AG08396 (cell line): ENCODE results near the gene SERINC2.
"Not testable (repeated sequence)": the region's sequence is repeated elsewhere in the genome, so short reads cannot be mapped to it uniquely, and the experiment has no call there.

Experiments
- DNase-seq: peaks from one replicate; pipeline ENCODE4 v3.0.0; 2012; ENCODE audit warnings: low spot score, mixed read lengths

Gene SERINC2

GRCh38 chr1:31471452-31472313, 58.7 kb downstream of the SERINC2 start:
- not testable (repeated sequence) for DNase-seq

DNA sequence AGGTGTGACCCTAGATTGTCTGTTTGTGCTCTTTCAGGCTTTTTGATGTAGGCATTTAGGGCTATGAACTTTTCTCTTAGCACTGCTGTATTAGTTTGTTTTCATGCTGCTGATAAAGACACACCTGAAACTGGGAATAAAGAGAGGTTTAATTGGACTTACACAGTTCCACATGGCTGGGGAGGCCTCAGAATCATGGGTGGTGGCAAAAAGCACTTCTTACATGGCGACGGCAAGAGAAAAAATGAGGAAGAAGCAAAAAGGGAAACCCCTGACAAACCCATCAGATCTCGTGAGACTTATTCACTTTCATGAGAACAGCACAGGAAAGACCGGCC, 59.3 kb downstream of the SERINC2 start:
- DNase-seq = not testable (repeated sequence)

GRCh38 chr1:31472673-31473072, 59.7 kb downstream of the SERINC2 start:
- not testable (repeated sequence) for DNase-seq

GRCh38 chr1:31473508-31473907, 60.5 kb downstream of the SERINC2 start:
- not testable (repeated sequence) for DNase-seq

- DNase-seq = not testable (repeated sequence)
Measured at GRCh38 chr1:31474567-31474966, 61.6 kb downstream of the SERINC2 start.

DNA sequence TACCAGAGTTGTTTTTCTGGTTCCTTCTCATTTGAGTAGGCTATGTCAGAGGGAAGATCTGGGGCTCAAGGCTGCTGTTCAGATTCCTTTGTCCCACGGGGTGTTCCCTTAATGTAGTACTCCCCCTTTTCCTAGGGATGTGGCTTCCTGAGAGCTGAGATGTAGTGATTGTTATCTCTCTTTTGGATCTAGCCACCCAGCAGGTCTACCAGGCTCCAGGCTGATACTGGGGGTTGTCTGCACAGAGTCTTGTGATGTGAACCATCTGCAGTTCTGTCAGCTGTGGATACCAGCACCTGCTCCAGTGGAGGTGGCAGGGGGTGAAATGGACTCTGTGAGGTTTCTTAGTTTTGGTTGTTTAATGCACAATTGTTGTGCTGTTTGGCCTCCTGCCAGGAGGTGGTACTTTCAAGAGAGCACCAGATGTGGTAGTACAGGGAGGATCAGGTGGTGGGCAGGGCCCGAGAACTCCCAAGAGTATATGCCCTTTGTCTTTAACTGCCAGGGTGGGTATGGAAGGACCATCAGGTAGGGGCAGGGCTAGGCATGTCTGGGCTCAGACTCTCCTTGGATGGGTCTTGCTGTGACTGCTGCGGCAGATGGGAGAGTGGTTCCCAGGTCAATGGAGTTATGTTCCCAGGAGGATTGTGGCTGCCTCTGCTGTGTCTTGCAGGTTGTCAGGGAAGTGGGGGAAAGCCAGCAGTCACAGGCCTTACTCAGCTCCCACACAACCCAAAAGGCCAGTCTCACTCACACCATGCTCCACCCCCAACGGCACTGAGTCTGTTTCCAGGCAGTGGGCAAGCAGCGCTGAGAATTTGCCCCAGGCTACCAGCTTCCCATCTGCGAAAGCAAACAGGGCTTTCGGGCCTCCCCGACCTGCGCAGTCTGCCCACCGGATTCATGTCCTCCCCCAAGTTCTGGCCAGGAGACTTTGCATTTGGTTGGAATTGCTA, 64.2 kb downstream of the SERINC2 start:
- no peak for DNase-seq

DNA sequence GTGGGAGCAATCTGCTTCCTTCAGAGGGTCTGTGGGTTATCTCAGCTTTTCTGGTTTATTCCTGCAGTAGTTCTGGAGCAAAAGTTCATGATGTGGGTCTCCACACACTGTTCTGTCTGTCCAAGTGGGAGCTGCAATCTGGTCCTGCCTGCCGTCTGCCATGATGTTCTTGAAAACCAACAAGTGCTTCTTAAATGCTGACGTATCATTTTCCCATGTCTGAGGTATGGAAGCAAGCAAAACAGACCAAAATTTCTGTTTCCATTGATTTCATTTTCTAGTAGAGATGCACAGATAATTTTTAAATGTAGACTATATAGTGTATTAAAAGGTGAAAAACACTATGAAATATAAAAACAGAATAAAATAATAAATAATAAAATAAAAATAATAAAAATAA, 65.2 kb downstream of the SERINC2 start:
- no peak for DNase-seq

GRCh38 chr1:31479811-31480210, 66.8 kb downstream of the SERINC2 start:
- DNase-seq = no peak

DNA sequence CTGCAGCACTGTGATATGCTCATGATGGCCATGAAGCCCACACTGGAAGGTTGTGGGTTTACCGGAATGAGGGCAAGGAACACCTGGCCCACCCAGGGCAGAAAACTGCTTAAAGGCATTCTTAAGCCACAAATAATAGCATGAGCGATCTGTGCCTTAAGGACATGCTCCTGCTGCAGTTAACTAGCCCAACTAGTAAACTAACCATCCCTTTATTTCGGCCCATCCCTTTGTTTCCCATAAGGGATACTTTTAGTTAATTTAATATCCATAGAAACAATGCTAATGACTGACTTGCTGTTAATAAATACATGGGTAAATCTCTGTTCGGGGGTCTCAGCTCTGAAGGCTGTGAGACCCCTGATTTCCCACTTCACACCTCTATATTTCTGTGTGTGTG, 67.4 kb downstream of the SERINC2 start:
- not testable (repeated sequence) for DNase-seq

- DNase-seq = no peak
Measured at GRCh38 chr1:31482482-31483011, 69.5 kb downstream of the SERINC2 start.

DNA sequence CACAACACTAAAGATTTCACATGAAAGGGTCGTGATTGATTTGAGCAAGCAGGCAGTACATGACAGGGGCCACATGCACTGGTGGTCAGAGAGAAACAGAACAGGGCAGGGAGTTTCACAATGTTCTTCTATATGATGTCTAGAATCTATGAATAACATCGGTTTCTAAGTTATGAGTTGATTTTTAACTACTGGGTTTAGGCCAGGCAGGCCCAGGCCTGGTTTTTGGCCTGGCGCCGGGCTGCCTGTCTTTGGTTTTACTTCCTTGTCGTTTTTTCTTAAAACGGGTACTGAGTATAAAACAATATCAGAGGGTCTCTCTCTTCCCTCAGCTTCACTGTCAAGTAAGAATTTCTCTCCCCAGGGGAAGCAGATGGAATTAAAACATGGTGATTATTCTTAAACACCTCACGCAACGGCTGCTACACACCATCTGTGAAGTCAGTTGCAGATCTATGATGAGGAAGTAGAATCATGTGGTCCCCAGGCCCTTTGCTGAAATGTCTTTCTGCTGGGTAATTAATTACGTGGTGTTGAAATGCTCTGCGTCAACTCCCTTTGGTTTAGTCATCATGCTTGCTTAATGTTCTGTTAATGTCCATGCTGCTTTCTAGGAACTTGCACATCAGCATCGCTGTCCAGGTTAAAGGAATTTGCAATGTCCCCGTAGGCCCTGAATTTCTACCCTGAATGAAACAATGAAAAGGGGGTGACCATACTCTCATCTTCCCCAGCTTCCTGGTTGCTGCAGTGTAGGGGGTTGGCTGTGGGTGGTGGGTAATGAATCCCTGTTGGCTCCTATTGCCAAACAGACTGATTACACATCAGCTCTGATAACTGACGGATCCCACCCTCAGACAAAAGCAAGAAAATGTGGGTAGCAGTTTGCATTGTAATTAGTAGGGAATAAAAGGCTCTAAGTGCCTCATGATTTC, 70.3 kb downstream of the SERINC2 start:
- peak; percentile 54 for DNase-seq
